ENCODE results near the gene POLD4.

POLD4 gene

GRCh38 chr11:67370351-67371076 is 17.2 kb upstream of the POLD4 start:
- no peak for DNase-seq

- no peak for DNase-seq
Observed at GRCh38 chr11:67369801-67370284, 16.5 kb upstream of the POLD4 start.

DNA sequence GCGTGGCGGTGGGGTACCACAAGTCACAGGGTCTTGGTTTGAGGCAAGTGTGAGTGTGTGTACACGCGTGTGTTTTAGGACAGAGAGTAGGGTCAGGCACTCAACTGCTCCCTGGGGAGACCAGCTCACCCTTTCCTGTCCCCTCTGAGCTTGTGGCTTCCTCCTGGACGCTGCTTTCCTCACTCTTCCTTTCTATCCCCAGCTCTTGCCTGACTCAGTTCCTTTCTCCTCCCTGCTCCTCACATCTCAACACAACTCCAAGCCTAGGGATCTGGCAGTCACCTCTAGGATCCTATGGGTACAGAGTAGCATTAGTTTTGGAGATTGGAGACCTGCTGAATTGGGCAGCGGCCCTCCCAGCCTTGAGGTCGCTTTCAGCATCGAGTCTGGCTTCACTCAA is 15.9 kb upstream of the POLD4 start:
- no peak for DNase-seq

DNA sequence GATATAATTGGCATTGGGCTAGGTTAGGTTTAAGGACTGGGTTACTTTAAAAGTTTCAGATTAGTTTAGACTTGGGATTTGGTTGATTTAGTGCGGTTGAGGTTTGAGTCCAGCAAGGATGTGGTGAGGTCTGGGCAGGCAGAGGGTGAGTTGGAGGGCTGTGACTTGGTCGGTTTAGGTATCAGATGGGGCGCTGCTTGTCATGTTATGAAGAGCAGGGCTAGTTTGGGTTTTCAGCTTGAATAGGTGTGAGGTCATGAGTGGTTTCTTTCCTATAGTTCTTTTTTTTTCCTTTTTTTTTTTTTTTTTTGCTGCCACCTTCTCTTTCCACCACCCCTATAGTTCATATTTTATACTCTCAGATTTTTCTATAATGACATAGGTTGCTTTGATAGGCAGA is 15.3 kb upstream of the POLD4 start:
- DNase-seq, result no peak

DNA sequence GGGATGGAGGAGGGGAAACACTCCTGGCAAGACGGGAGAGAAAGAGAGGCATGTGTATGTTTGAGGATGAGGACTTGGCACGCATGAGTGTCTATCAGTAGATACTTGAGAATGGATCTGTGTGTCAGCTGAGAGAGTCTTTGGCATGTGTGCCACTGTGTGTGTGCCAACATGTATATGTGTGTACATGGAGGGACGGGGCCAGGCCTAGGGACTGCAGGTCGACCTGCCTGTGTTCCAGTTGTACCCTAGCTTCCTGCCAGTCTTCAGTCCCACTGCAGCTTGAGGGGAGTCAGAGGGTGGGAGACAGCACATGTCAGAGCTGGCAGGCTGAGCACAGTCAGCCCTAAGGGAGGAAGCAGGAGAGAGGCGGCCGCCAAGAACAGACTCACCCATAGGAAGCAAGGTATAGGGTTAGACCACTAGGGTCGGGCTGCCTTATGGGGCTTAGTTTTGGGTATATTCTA is 14.4 kb upstream of the POLD4 start:
- DNase-seq, result no peak

DNA sequence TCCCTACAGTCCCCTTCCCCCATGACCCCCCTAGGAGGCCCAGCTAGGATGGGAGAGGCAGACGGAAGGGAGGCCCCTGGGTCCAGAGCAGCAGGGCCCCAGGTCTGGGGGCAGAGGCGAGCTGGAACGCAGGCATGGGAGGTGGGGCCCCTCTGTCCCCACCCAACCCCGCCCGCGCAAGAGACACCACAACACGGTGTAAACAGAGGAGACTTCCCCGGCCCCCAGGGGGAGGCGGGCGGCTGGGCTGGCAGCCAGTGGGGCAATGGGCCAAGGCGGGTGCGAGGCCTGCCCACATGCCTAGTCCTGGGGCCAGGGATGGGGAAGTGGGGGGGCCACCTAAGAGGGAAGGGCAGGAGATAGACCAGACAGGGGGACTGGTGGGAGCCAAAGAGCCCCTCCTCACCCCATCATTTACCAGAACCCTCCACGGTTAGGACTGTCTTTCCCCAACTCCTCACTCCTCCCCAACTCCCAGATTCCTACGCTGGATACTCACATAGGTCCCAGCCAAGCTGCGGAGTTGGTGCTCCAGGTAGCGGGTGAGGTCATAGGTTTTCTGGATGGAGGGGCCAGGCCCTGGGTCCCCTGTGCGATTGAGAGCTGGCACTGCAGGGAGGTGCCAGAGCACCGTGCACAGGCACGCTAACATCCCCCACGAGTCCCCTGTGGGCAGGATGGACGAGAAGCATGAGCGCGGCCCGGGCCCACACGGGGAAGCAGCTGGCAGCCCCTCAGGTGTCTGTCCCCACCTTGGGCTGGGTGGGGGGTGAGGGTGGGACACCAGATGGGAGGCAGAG is 13.8 kb upstream of the POLD4 start:
- no peak for DNase-seq

- no peak for DNase-seq
Observed at GRCh38 chr11:67366546-67366945, 13.2 kb upstream of the POLD4 start.

GRCh38 chr11:67365736-67366444 is 12.5 kb upstream of the POLD4 start:
- DNase-seq, result no peak

DNA sequence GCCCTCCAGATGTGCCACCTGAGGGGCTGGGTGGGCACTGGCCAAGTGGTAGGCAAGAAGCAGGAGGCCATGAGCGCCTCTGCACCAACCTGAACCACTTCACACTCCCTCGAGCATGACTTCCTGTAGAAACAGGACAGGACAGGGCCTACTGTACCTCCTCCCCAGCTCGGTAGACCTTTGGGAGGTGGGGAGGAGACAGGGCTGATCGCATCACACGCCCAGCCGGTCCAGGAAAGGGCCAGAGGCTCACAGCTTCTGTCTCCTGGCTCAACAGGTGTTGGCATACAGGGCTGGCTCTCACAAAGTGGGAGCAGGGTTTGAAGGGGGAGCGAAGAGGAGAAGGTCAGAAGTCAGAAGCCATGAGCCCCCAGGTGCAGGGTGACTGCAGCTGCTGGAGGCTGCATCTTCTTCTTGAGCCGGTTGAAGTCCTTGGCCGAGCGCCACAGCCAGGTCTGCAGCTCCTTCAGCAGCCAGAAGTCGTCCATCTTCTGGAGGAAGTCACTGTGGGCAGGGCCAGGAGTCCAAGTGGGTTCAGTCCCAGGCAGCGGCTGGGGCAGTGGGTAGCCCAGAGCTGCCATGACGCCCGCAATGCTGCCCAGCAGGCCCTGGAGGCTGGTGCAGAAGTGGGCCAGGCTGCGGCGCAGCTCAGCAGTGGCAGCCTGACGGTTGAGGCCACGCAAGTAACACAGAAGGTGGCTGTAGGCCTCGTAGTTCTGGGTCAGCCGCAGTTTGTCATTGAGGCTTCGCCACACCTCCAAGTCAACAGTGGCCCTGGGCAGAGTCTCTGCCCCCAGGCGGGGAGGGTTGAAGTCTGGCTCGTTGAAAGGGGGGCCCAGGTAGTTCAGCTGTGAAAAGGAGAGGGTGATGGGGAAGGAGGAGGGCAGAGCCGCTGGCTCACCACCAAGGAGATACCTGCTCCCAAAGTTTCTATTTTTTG is 11.7 kb upstream of the POLD4 start:
- no peak for DNase-seq

- no peak for DNase-seq
Observed at GRCh38 chr11:67364169-67364568, 10.8 kb upstream of the POLD4 start.

GRCh38 chr11:67357831-67358670 is 4.7 kb upstream of the POLD4 start:
- DNase-seq, result no peak

- peak; percentile 74 for DNase-seq
Observed at GRCh38 chr11:67356864-67357561, 3.7 kb upstream of the POLD4 start.

DNA sequence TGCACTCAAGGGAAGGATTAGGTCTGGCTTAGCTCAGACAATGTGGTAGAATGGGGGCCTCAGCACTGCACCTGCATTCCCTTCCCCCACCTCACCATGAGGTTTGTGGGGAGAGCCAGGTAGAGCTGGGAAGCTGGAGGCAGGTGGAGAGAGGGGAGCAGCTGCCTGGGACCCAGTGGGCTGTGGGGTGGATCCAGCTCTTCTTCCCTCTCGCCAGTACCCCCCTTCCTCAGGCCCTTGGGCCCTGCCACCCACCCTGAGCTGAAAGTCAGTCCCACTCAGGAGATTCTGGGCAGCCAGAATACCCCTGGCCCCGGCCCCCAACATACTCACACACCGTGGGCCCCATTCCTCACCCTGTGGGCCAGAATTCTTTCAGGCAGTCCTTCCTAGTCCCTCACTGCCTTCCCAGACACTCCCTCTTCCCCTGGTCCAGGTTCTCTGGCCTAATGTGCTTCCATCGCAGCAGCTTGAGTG is 3.1 kb upstream of the POLD4 start:
- no peak for DNase-seq

DNA sequence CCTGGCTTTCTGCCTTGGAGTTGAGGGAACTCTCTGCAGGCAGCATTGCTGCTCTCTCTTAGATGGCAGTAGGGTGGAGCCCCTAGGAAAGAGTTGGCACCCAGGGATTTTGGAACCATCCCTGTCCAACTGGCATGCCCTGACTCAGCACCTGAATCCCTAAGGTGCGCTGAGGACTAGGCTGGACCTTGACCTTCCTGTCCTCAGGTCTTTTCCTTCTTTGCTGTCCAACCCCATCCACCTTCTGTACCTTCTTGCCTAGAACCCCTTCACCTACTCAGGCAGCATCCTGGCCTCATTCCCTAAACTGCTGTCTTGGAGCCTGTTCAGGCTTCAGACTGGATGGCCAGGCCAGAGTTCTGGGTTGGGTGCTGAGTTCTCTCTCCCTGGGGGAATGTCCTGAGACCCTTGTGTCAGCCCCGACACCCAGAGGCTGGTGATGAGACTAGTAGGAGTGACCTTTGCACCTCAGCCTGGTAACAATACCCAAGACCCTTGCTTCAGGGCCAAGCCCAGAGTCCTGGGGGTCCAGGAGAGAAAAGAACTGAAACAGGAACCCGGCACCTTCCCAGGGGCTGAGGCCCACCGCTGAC is 2.5 kb upstream of the POLD4 start:
- no peak for DNase-seq

DNA sequence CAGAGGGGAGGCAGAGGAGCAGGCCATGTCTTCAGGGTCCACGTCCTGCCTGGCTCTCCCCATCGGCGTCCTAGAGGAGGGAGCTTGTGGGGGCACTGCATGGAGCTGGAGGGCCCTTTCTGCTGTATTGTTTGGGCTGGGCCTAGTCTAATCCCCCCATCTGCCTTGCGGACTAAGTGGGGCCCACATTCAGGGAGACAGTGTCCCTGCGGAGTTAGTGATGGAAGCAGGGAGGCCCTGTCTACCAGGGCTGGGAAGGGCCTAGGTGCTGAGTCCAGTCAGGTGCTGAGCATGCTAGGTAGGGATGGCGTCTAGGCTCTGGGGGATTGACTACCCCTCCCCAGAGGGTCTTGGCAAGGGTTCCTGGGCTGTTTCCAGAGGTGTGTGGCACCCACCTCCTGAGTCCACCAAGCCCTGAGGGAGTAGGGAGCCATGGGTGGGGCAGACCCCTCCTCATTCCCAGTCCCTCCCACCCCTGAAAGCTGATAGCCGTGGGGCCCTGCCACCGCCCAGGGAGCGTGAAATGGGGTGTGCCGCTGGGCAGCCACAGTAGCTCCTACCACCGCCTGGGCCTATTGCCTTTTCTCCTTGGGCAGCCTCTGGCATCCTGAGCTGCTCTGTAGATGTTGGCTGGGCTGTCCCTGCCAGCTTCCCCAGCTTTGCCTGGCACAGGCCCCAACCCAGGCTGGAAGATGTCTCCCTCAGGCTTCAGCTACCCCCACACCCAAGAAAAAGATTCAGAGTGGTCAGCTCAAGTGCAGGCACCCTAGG is 1.9 kb upstream of the POLD4 start:
- DNase-seq, result no peak

- DNase-seq, result peak; percentile 37
Observed at GRCh38 chr11:67354075-67355022, 1.0 kb upstream of the POLD4 start.

DNA sequence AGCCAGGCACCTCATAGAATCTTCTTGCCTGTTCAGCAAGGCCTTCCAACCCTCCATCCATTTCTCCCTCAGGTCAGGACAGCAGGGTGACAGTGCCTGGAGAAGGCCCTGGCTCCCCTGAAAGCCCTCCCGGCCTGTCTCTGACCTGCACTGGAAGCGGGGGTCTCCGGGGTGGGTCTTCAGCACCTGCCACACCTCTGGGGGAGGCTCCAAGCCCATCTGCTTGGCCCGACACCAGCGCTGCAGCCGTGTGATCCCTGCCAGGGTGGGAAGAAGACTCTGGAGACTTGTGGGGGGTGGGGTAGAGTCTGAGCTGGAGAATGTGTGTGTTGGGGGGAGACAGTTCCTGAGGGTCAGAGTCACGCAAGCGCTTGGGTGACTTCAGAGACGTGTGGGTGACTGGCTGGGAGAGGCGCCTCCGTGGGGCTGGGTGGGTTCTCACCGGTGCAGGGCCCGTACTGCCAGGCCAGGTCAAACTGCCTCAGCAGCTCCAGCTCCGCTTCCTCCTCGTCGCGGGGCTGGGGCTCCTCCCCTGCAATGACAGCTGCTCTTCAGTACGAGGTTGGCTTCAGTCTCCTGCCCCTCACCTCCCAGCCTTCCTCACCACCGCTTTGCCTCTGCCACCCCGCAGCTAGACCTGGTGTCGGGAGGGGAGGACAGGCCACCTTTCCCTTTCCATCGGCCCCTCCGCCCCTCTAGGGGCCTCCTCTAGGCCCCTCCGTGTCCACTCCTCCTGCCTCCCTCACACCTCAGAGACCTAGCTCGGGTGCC is 615 bp downstream of the POLD4 start:
- peak; percentile 77 for DNase-seq

All from CD4-positive, alpha-beta T cell treated with Interleukin-17A for 4 hours (primary cell).